Central memory CD8-positive, alpha-beta T cell (primary cell): ENCODE measurements around the gene ANGEL2.
A peak's percentile ranks its signal among the peaks of the same experiment; 100 is the strongest.

Experiments used
- ATAC-seq: fragments of 150-1000 bp; cut with Tn5 transposase; replicated peaks from 2 replicates; pipeline ENCODE4 v1.10.0; 2022; ENCODE audit warnings: mild to moderate bottlenecking, moderate FRiP score, moderate number of reproducible peaks; ENCODE audit not compliant: poor library complexity, severe bottlenecking; ENCODE audit errors: extremely low read depth
- DNase-seq, 2 donors: peaks; one replicate each; pipeline ENCODE4 v3.0.0; 2021; ENCODE audit warnings: low spot score in 2 of 2
- H3K27ac Mint-ChIP-seq: one replicate; pipeline ENCODE4 v1.8.0; 2022; ENCODE audit warnings: low read depth, mild to moderate bottlenecking, moderate library complexity, mixed read lengths
- H3K27me3 Mint-ChIP-seq: one replicate; pipeline ENCODE4 v1.8.0; 2022; ENCODE audit warnings: mixed read lengths
- H3K36me3 Mint-ChIP-seq: one replicate; pipeline ENCODE4 v1.8.0; 2022; ENCODE audit warnings: mild to moderate bottlenecking, moderate library complexity, mixed read lengths; ENCODE audit not compliant: insufficient read depth
- H3K4me1 Mint-ChIP-seq: one replicate; pipeline ENCODE4 v1.8.0; 2022; ENCODE audit warnings: mixed read lengths
- H3K4me3 Mint-ChIP-seq: one replicate; pipeline ENCODE4 v1.8.0; 2022; ENCODE audit warnings: mild to moderate bottlenecking, moderate library complexity, mixed read lengths
- H3K9me3 Mint-ChIP-seq: one replicate; pipeline ENCODE4 v1.8.0; 2022; ENCODE audit warnings: mixed read lengths

ANGEL2 gene, protein sequence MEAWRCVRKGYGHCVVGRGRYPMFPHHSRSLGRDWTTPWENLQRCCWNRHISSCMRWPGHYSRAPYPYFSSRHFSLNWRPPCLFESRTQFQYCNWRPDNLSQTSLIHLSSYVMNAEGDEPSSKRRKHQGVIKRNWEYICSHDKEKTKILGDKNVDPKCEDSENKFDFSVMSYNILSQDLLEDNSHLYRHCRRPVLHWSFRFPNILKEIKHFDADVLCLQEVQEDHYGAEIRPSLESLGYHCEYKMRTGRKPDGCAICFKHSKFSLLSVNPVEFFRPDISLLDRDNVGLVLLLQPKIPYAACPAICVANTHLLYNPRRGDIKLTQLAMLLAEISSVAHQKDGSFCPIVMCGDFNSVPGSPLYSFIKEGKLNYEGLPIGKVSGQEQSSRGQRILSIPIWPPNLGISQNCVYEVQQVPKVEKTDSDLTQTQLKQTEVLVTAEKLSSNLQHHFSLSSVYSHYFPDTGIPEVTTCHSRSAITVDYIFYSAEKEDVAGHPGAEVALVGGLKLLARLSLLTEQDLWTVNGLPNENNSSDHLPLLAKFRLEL

DNA sequence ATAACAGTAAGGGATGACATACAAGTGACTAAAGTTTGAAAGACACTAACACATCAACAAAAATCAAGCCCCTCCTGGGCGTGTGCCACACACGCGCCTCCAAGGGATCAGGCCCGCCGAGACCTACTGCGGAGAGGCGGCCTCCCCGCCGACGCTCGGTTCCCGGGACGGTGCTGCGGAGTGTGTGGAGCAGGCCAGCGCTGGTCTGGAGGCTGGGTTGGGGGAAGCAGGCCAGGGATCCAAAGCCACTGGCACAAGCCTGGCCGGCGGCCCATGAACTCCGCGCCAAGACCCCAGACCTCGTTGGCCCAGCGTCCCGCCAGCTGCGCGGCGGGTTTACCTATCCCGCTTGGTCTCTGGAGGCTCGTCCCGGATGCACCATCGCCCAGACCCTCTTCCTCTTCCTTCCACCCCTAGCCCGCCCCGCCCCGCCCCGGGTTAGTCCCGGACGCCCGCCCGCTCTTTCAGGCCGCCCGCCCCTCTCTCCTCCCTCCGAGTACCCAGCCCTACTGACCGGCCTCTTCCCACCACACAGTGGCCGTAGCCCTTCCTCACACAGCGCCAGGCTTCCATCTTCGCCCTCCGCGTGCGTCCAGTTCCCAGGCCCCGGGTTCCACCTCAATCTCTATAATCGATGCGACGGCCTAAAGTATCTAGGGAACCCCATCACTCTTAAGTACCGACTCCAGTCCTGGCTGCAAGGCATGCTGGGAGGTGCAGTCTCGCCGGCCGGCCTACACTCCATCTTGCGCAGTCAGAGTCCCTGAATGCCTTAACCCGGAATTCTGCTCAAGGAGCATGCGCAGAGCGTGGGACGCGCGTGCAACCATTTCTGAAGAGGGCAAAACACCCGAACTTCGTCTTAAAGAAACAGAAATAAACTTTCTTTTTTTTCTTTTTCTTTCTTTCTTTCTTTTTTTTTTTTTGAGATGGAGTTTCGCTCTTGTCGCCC, at the start of gene ANGEL2:
Gene ANGEL2 (minus strand): TSS at position 769 of the 952 bp plus-strand sequence. CDS start 196 bp downstream, at position 573.
- H3K4me3 Mint-ChIP-seq: peak within 1 kb of the TSS; percentile 100
- H3K36me3 Mint-ChIP-seq: peaks cover 5% of the 10 kb centered on the region
- peaks cover 38% of the 10 kb centered on the region for H3K4me1 Mint-ChIP-seq
- no peaks in the 10 kb centered on the region for H3K9me3 Mint-ChIP-seq
- DNase-seq: peak; percentile 85 to 90
- H3K27me3 Mint-ChIP-seq: no peaks in the 10 kb centered on the region
- peak; percentile 99 for ATAC-seq
- peak within 1 kb of the TSS; percentile 100 for H3K27ac Mint-ChIP-seq

DNA sequence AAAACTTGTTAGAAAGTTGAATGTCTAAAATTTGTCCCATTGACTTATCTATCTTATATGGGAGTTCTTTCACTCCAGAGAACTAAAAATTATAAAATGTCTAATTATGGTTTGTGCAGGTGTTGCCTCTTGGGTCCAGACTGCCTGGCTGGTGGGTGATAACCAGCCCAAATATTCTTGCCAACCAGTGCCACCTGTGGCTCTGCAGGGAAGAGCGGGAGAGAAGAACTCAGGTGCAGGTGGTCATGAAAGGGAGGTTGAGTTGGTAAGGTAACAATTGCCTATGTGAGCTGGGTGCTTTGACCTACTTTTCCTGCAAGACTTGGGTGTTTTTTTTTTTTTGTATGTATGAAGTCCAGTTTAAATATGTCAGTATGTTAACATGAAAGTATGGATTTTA, 45.6 kb upstream of the ANGEL2 start:
- Mint-ChIP-seq H3K4me1 (peaks cover 17% of the 10 kb centered on the region), H3K4me3 (no peak overlapping the region), H3K27me3 (no peaks in the 10 kb centered on the region), H3K27ac (no peak overlapping the region), H3K9me3 (no peaks in the 10 kb centered on the region), H3K36me3 (peaks cover 2% of the 10 kb centered on the region)
- no peak for DNase-seq
- no peak for ATAC-seq

DNA sequence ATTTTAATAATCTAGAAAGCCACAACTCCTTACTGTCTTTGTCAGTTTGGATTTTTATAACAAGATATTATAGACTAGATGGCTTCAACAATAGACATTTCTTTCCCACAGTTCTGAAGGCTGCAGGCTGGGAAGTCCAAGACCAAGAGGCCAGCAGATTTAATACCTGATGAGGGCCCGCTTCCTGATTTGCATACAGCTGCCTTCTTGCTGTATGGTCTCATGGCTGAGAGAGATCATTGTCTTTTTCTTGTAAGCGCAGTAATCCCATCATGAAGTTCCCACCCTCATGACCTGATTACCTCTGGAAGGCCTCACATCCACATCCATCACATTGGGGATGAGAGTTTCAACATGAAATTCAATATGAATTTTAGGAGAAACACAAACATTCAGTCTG, 45.2 kb upstream of the ANGEL2 start:
- no peak overlapping the region for H3K27ac Mint-ChIP-seq
- ATAC-seq (no peak), DNase-seq (no peak)
- H3K4me1 Mint-ChIP-seq: peaks cover 17% of the 10 kb centered on the region
- peaks cover 2% of the 10 kb centered on the region for H3K36me3 Mint-ChIP-seq
- no peaks in the 10 kb centered on the region for H3K27me3 Mint-ChIP-seq
- H3K4me3 Mint-ChIP-seq: no peak overlapping the region
- no peaks in the 10 kb centered on the region for H3K9me3 Mint-ChIP-seq

DNA sequence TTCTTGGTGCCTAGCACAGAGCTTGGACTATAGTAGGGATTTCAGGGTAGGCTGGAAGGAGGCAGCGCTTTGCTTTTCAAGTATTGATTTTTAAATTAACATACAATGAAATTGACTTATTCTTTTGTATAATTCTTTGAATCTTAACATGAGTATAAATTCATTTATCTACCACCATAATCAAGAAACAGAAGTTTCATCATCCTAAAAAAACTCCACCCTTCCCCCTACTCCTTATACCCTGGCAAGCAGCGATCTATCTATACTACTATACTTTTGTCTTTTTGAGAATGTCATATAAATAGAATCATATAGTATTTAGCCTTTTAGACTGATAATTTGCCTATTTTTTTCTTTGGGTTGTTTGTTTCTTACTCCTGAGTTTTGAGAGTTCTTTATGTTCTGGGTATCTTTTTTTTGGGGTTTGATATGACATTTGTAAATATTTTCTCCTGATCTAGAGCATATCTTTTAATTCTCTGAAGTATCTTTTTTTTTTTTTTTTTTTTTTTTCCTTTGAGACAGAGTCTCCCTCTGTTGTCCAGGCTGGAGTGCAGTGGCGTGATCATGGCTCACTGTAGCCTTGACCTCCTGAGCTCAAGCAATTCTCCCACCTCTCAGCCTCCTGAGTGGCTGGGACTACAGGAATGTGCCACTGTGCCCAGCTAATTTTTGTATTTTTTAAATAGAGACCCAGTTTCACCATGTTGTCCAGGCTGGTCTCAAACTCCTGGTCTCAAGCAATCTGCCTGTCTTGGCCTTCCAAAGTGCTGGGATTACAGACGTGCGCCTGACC, 41.8 kb upstream of the ANGEL2 start:
- DNase-seq (no peak), ATAC-seq (no peak)
- H3K4me1 Mint-ChIP-seq: peaks cover 28% of the 10 kb centered on the region
- no peaks in the 10 kb centered on the region for H3K27me3 Mint-ChIP-seq
- H3K9me3 Mint-ChIP-seq: no peaks in the 10 kb centered on the region
- H3K4me3 Mint-ChIP-seq: no peak overlapping the region
- no peak overlapping the region for H3K27ac Mint-ChIP-seq
- H3K36me3 Mint-ChIP-seq: peaks cover 4% of the 10 kb centered on the region

DNA sequence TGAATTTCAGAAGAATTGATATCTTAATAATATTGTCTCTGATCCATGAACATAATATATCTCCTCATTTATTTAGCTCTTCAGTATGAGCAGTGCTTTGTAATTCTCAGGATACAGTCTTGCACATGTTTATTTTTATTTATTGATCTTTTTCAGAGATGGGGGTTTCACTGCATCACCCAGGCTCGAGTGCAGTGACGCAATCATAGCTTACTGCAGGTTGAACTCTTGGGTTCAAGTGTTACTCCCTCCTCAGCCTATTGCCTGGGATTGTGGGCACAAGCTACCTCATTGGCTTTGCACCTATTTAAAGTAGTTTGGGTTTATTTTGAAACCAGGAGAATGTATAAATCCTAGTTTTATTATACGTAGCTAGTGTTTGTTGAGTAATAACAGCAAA, 40.1 kb upstream of the ANGEL2 start:
- no peak for ATAC-seq
- H3K4me1 Mint-ChIP-seq: peaks cover 33% of the 10 kb centered on the region
- peaks cover 11% of the 10 kb centered on the region for H3K36me3 Mint-ChIP-seq
- H3K9me3 Mint-ChIP-seq: no peaks in the 10 kb centered on the region
- no peak for DNase-seq
- no peak overlapping the region for H3K27ac Mint-ChIP-seq
- H3K4me3 Mint-ChIP-seq: no peak overlapping the region
- H3K27me3 Mint-ChIP-seq: no peaks in the 10 kb centered on the region

DNA sequence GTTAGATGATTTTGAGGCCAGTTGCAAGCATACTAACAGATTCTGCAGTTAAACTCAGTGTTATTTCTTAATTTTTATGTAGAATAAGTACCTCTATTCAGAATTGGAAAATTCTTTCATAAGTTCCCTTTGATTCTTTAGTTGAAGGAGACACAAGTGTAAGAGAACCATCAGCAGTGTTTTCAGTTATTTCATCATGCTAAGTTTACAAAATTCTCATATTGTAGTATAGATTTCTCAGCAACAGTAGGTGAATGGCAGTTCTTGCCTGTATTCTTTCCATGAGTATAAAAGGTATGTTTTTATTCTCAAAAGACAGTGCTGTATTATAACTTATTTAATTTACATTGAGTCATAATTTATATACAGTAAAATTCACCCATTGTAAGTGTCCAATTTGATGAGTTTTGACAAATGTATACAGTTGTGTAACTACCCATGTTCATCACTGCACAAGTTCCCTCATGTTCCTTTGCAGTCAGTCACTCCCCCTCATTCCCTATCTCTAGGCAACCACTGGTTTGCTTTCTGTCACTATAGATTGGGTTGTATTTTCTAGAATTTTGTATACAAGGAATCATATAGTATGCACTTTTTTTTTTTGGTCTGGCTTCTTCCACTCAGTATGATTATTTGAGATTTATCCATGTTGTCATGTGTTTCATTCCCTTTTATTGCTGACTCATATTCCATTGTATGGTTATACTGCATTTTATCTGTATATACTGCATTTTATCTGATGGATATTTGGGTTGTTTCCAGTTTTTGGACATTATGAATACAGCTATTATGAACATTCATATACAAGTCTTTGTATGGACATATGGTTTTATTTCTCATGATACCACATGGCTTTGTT, 39.3 kb upstream of the ANGEL2 start:
- H3K27me3 Mint-ChIP-seq: no peaks in the 10 kb centered on the region
- H3K4me1 Mint-ChIP-seq: peaks cover 41% of the 10 kb centered on the region
- ATAC-seq (no peak), DNase-seq (no peak)
- H3K9me3 Mint-ChIP-seq: peaks cover 7% of the 10 kb centered on the region
- H3K4me3 Mint-ChIP-seq: no peak overlapping the region
- H3K27ac Mint-ChIP-seq: no peak overlapping the region
- peaks cover 16% of the 10 kb centered on the region for H3K36me3 Mint-ChIP-seq

DNA sequence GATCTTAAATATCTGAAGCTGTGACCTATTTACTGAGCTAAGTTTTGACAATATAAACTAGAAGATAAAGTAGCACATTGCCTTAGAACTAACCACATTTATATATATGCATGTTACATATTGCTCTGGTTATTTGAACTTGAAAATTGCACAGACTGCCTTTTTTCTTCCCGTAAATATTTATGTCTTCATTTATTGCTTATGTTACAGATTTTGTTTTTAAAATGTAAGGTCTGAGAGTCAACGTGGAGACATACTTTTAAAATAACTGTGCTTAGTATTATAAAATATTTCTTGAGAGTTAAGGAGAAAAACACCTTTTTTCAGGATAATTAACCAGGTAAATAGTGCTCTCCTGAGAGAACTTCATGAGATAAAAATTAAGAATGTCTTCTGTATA, 38.5 kb upstream of the ANGEL2 start:
- peaks cover 7% of the 10 kb centered on the region for H3K9me3 Mint-ChIP-seq
- H3K27me3 Mint-ChIP-seq: peaks cover 5% of the 10 kb centered on the region
- ATAC-seq: no peak

DNA sequence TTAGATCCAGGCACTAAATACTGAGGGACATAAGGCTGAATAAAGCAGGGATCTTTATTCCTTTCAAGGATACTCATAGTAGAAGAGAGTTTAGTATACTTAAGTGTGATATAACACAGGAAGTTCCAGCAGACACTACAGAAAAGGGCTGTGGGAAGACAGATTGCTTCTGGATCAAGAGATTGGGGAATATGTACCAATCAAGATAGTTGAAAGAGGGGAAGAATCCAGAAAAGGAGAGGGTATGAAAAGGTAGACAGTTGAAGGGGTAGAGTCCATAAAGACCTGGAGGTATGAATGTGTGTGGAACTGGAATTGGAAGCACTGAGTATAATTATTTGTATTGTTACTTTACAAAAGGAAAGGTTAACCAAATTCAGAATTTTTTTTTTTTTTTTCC, 37.8 kb upstream of the ANGEL2 start:
- Mint-ChIP-seq H3K4me3 (no peak overlapping the region), H3K27ac (no peak overlapping the region), H3K36me3 (peaks cover 16% of the 10 kb centered on the region), H3K27me3 (peaks cover 12% of the 10 kb centered on the region), H3K4me1 (peaks cover 40% of the 10 kb centered on the region), H3K9me3 (peaks cover 7% of the 10 kb centered on the region)
- ATAC-seq: no peak
- no peak for DNase-seq

More for the DNA sequence above, 38.5 kb upstream of the ANGEL2 start:
- Mint-ChIP-seq H3K36me3 (peaks cover 16% of the 10 kb centered on the region), H3K4me1 (peaks cover 41% of the 10 kb centered on the region), H3K27ac (no peak overlapping the region), H3K4me3 (no peak overlapping the region)
- DNase-seq: no peak

DNA sequence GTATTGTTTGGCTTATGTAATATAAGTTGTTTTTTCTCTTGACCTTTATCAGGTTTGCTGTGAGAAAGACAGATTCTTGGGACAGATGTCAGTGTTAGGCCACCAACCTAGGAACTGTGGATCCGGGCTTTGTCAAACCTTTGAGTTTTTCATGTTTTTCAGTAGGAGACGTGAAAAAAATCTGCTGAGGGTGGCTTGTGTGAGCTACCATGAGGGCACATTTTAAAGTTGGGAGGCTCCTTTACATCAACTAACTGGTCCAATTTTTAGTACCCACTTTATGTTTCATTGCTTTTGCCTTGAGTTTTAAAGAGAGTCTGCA, 36.2 kb upstream of the ANGEL2 start:
- Mint-ChIP-seq H3K27ac (no peak overlapping the region), H3K36me3 (peaks cover 13% of the 10 kb centered on the region), H3K4me1 (peaks cover 34% of the 10 kb centered on the region), H3K9me3 (peaks cover 7% of the 10 kb centered on the region), H3K27me3 (peaks cover 27% of the 10 kb centered on the region), H3K4me3 (peak overlapping the region; percentile 82)
- DNase-seq (no peak), ATAC-seq (no peak)

DNA sequence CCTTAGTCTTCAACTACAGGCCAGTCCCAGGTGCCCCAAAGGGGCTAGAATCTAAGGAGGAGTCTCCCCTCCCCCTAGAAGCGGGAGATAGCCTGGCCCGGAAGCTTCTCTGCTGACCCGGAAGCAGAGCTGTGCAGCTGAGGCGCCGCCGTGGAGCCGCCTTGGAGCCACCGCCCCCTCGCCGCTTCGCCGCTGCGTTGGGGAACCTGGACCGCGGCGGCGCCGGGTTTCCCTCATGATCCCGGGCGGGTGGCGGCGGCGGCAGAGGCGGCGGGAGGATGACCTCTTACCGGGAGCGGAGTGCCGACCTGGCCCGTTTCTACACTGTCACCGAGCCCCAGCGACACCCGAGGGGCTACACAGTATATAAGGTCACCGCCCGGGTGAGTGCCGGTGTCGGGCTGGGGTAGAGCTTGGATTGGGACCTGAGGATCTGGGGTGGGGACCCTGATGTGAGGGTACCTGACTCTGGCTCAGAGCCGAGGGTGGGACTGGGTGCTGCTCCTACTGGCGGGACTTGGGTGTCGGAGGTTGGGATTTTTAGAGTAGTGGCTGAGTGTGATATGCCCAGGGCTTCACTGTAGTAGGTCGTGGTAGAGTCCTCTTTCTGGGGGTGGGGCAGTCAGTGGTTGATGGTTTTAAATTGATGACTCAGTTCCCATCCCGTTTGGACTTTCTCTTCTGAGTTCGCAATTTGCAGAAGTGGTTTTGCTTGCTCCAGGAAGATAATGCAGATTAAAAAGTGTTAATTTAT, 35.6 kb upstream of the ANGEL2 start, which contains the start of gene RPS6KC1:
Gene RPS6KC1 (plus strand): TSS at position 115 of the 754 bp plus-strand sequence. CDS start 164 bp downstream, at position 279.
- Mint-ChIP-seq H3K9me3 (peaks cover 7% of the 10 kb centered on the region), H3K27me3 (peaks cover 27% of the 10 kb centered on the region), H3K4me3 (peak within 1 kb of the TSS; percentile 82), H3K4me1 (peaks cover 30% of the 10 kb centered on the region), H3K27ac (peak within 1 kb of the TSS; percentile 90), H3K36me3 (peaks cover 13% of the 10 kb centered on the region)
- peak; percentile 97 for ATAC-seq
- DNase-seq: peak; percentile 61

DNA sequence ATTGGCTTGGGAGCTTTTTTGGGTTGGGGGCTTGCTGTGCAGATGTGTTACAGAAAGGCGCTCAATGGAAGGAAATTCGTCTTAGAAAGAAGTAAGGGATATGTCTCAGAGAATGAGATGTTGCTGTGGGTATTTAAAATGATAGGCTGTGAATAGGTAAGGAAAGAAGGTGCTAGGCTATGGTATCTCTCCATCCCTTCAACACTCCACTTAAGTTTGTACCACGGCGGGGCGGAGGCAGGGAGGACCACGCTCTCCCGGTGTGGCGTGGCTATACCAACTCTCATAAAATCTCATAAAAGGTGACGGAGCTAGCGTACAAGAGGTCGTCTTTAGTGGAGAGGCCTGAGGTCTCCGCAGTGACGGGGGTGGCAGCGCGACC, 35.1 kb upstream of the ANGEL2 start:
- DNase-seq: no peak
- H3K36me3 Mint-ChIP-seq: peaks cover 13% of the 10 kb centered on the region
- peak; percentile 16 for ATAC-seq
- peak overlapping the region; percentile 90 for H3K27ac Mint-ChIP-seq
- peak overlapping the region; percentile 82 for H3K4me3 Mint-ChIP-seq
- H3K4me1 Mint-ChIP-seq: peaks cover 30% of the 10 kb centered on the region
- peaks cover 27% of the 10 kb centered on the region for H3K27me3 Mint-ChIP-seq
- peaks cover 7% of the 10 kb centered on the region for H3K9me3 Mint-ChIP-seq
